Smooth muscle cell (in vitro differentiated cells): ENCODE measurements around the gene RFX7. TPM values are rescaled to one million over a fixed set of nuclear protein-coding genes. Genes with fewer than 3 reads are reported as not detected.

ENCODE experiments used
- DNase-seq: peaks from one replicate; lab custom pipeline; 2025; ENCODE audit not compliant: unreplicated experiment; lab: John Stamatoyannopoulos, UW
- H2AFZ ChIP-seq: fragments of 200-600 bp; sonication (generic); 2 replicates; pipeline ENCODE4 v1.6.0; 2016; ENCODE audit warnings: antibody characterized with exemption, low read depth, mild to moderate bottlenecking
- H3F3A ChIP-seq: fragments of 200-600 bp; sonication (generic); 2 replicates; pipeline ENCODE4 v1.6.0; 2017; ENCODE audit warnings: antibody characterized with exemption, low read depth
- H3K27ac ChIP-seq: fragments of 200-600 bp; sonication (generic); 2 replicates; pipeline ENCODE4 v1.5.1; 2016; ENCODE audit warnings: low read depth, mild to moderate bottlenecking
- H3K27me3 ChIP-seq: fragments of 200-600 bp; sonication (generic); 2 replicates; pipeline ENCODE4 v1.6.1; 2016; ENCODE audit warnings: low read depth, mild to moderate bottlenecking
- H3K36me3 ChIP-seq: fragments of 200-600 bp; sonication (generic); 2 replicates; pipeline ENCODE4 v1.5.1; 2016; ENCODE audit warnings: low read depth
- H3K4me1 ChIP-seq: fragments of 200-600 bp; sonication (generic); 2 replicates; pipeline ENCODE4 v1.5.1; 2016; ENCODE audit warnings: low read depth
- H3K4me2 ChIP-seq: fragments of 200-600 bp; sonication (generic); 2 replicates; pipeline ENCODE4 v1.6.0; 2016; ENCODE audit warnings: mild to moderate bottlenecking
- H3K4me3 ChIP-seq: fragments of 200-600 bp; sonication (generic); 2 replicates; pipeline ENCODE4 v1.5.1; 2016; ENCODE audit warnings: mild to moderate bottlenecking
- H3K79me2 ChIP-seq: fragments of 200-600 bp; sonication (generic); 2 replicates; pipeline ENCODE4 v1.6.0; 2016; ENCODE audit warnings: low read depth, mild to moderate bottlenecking
- H3K9ac ChIP-seq: fragments of 200-600 bp; sonication (generic); 2 replicates; pipeline ENCODE4 v1.6.0; 2016; ENCODE audit warnings: low read depth
- H3K9me3 ChIP-seq: fragments of 200-600 bp; sonication (generic); replicated peaks from 2 replicates; pipeline ENCODE4 v1.5.1; 2016; ENCODE audit warnings: low read depth
- H4K20me1 ChIP-seq: fragments of 200-600 bp; sonication (generic); 2 replicates; pipeline ENCODE4 v1.6.0; 2016; ENCODE audit warnings: low read depth
- WGBS: methylation state at CpG from one replicate; pipeline ENCODE4 v1.1.7; 2016; ENCODE audit warnings: low lambda C conversion rate; 5-methylcytosine and 5-hydroxymethylcytosine counted together
- polyA plus RNA-seq: library from polyadenylated mRNA; unstranded; fragments of >200 nt; fragmentation: Nextera tagmentation; extraction: Ambion mirVana; gene quantifications from 2 replicates; pipeline ENCODE4 v1.2.1, GENCODE V29; 2016
- total RNA-seq: library from RNA; depleted of rRNA; stranded (reverse); fragments of >200 nt; gene quantifications from 2 replicates; pipeline ENCODE4 v1.2.3, GENCODE V29; 2014
- TF ChIP-seq, protein P1 (sequence below): fragments of 200-600 bp; sonication (generic); IDR thresholded peaks from 2 replicates; pipeline ENCODE4 v1.5.1; 2017; ENCODE audit warnings: borderline replicate concordance, mild to moderate bottlenecking, antibody characterized with exemption; ENCODE audit not compliant: insufficient read depth, poor library complexity, severe bottlenecking

The RFX7 gene
- total and polyA plus RNA-seq, 2 experiments from 2014 or later = 7.7 to 18.5 TPM

DNA sequence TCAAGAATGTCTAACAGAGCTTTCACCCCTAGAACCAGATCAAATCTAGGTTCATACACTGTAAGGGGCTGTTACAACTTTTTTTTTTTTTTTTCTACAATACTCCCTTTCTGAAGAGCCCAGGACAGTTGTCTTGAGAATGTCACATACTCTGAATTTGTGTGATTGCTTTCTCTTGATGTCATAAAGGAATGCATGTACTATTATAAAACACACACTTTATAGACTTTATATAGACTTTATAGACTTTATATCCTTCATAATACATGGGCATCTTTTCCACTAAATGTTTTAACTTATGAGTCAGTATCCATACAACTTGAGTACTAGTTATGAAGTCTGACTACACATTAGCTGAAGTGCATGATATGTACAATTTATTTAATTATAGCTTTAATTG, 26.3 kb downstream of the RFX7 start:
- Histone ChIP-seq H3K9ac (no peak overlapping the region), H4K20me1 (peaks cover 33% of the 10 kb centered on the region), H3K79me2 (peaks cover 96% of the 10 kb centered on the region), H3K36me3 (peaks cover 12% of the 10 kb centered on the region), H3K9me3 (peaks cover 7% of the 10 kb centered on the region), H3K4me3 (no peak overlapping the region), H3K27me3 (no peaks in the 10 kb centered on the region), H3K4me2 (no peak overlapping the region), H3K4me1 (peaks cover 7% of the 10 kb centered on the region), H3F3A (no peaks in the 10 kb centered on the region), H2AFZ (no peak overlapping the region), H3K27ac (no peak overlapping the region)
- DNase-seq = no peak
- TF ChIP-seq, protein P1, sequence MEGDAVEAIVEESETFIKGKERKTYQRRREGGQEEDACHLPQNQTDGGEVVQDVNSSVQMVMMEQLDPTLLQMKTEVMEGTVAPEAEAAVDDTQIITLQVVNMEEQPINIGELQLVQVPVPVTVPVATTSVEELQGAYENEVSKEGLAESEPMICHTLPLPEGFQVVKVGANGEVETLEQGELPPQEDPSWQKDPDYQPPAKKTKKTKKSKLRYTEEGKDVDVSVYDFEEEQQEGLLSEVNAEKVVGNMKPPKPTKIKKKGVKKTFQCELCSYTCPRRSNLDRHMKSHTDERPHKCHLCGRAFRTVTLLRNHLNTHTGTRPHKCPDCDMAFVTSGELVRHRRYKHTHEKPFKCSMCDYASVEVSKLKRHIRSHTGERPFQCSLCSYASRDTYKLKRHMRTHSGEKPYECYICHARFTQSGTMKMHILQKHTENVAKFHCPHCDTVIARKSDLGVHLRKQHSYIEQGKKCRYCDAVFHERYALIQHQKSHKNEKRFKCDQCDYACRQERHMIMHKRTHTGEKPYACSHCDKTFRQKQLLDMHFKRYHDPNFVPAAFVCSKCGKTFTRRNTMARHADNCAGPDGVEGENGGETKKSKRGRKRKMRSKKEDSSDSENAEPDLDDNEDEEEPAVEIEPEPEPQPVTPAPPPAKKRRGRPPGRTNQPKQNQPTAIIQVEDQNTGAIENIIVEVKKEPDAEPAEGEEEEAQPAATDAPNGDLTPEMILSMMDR = no peak

DNA sequence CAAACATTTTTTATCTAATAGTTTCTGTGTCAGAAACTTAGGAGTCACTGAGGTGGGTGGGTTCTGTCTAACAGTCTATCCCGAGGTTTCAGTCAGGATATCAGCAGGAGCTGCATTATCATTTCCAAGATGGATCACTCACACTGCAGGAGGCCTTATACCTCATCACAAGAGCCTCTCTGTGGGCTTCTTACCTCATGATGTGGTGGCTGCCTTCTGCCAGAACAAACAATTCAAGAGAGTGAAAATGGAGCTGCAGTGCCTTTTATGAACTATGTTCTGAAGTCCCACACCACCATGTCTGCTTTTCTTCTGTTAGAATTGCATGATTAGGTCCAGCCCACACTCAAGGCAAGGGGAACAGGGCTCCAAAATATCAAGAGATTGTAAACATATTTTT, 27.9 kb downstream of the RFX7 start:
- no peaks in the 10 kb centered on the region for H3K27me3 ChIP-seq
- H3K4me2 ChIP-seq = no peak overlapping the region

DNA sequence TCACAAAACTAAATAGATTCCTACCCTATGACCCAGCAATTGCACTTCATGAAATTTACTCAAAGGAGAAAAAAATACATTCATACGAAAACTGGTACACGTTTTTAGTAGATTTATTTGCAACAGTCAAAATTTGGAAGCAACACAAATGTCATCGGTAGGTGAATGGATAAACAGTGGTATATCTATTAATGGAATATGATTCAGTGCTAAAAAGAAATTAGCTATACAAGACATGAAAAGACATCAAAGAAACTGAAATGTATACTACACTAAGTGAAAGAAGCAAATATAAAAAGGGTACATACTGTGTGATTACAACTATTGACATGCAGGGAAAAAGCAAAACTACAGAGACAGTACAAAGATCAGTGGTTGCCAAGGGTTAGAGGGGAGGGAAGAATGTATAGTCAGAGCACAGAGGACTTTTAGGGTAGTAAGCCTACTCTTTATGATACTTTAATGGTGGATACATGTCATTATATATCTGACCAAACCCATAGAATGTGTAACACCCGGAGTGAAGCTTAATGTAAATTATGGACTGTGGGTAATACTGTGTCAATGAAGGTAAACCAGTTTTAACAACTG, 31.6 kb downstream of the RFX7 start:
- 96% methylated on average over 4 of the region's 4 CpGs for WGBS
- Histone ChIP-seq H3F3A (peaks cover 3% of the 10 kb centered on the region), H3K36me3 (peaks cover 22% of the 10 kb centered on the region), H3K27me3 (no peaks in the 10 kb centered on the region), H2AFZ (no peak overlapping the region), H3K4me2 (no peak overlapping the region), H4K20me1 (peaks cover 69% of the 10 kb centered on the region), H3K4me1 (peaks cover 15% of the 10 kb centered on the region), H3K9me3 (no peaks in the 10 kb centered on the region), H3K9ac (no peak overlapping the region), H3K79me2 (peaks cover 100% of the 10 kb centered on the region), H3K27ac (no peak overlapping the region), H3K4me3 (no peak overlapping the region)
- TF ChIP-seq, protein P1 = no peak
- no peak for DNase-seq

More for the DNA sequence above, 27.9 kb downstream of the RFX7 start:
- no peaks in the 10 kb centered on the region for H3K9me3 ChIP-seq
- peaks cover 96% of the 10 kb centered on the region for H3K79me2 ChIP-seq
- peak overlapping the region; percentile 35 for H3K27ac ChIP-seq
- H3F3A ChIP-seq = no peaks in the 10 kb centered on the region
- H4K20me1 ChIP-seq = peaks cover 43% of the 10 kb centered on the region
- TF ChIP-seq, protein P1 = no peak
- no peak for DNase-seq
- 38% methylated on average over 1 of the region's 1 CpG for WGBS
- H3K4me1 ChIP-seq = peaks cover 7% of the 10 kb centered on the region
- no peak overlapping the region for H3K4me3 ChIP-seq
- H3K36me3 ChIP-seq = peaks cover 19% of the 10 kb centered on the region
- H2AFZ ChIP-seq = no peak overlapping the region
- no peak overlapping the region for H3K9ac ChIP-seq

DNA sequence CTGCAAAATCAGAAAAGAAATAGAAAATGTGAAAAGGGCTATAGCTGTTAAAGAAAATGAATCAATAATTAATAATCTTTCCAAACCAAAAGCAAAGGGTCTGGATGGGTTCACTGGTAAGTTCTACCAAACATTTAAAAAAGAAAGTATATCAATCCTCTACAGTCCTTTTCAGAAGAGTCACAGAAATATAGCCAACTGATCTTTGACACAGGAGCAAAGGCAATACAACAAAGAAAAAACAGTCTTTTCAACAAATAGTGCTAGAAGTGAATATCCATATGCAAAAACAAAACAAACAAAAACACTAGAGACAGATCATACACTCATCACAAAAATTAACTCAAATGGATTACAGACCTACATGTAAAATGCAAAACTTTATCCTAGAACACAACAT, 32.6 kb downstream of the RFX7 start:
- H3K79me2 ChIP-seq = peaks cover 100% of the 10 kb centered on the region
- H3K27me3 ChIP-seq = no peaks in the 10 kb centered on the region
- H3K4me3 ChIP-seq = no peak overlapping the region
- DNase-seq = no peak
- H3F3A ChIP-seq = peaks cover 3% of the 10 kb centered on the region
- H3K27ac ChIP-seq = no peak overlapping the region
- H3K4me1 ChIP-seq = peaks cover 10% of the 10 kb centered on the region
- H3K36me3 ChIP-seq = peaks cover 22% of the 10 kb centered on the region
- H3K4me2 ChIP-seq = no peak overlapping the region
- TF ChIP-seq, protein P1 = no peak
- H3K9ac ChIP-seq = no peak overlapping the region
- H2AFZ ChIP-seq = no peak overlapping the region
- H3K9me3 ChIP-seq = no peaks in the 10 kb centered on the region
- H4K20me1 ChIP-seq = peaks cover 71% of the 10 kb centered on the region
